Adrenal gland (tissue), 12 donors: ENCODE measurements around the gene AGR3. TPM values are rescaled to one million over a fixed set of nuclear protein-coding genes. Genes with fewer than 3 reads are reported as not detected.

ENCODE experiments used
- DNase-seq, 7 donors: peaks; one replicate each; pipeline ENCODE4 v3.0.0-alpha.2; 2019 to 2020
- H3K27ac ChIP-seq, 5 donors: fragments of 200-600 bp; sonication (generic) in 4 of 5; 1 replicate in 3 of 5; 2 replicates in 2 of 5; pipeline versions ENCODE4 v1.5.1 to v1.8.0; 2016 to 2020; ENCODE audit warnings: mild to moderate bottlenecking in 1 of 5
- H3K27me3 ChIP-seq: fragments of 200-600 bp; 2 replicates; pipeline ENCODE4 v1.8.0; 2021
- H3K36me3 ChIP-seq, 2 donors: fragments of 200-600 bp; replicated peaks in 1 of 2; 1 replicate in 1 of 2; 2 replicates in 1 of 2; pipeline versions ENCODE4 v1.5.1 to v1.8.0; 2018 to 2022
- H3K4me1 ChIP-seq, 2 donors: fragments of 200-600 bp; replicated peaks in 1 of 2; 1 replicate in 1 of 2; 2 replicates in 1 of 2; pipeline versions ENCODE4 v1.5.1 to v1.8.0; 2018 to 2021
- H3K4me3 ChIP-seq, 4 donors: fragments of 200-600 bp; sonication (generic) in 3 of 4; one replicate each; pipeline ENCODE4 v1.5.1; 2016 to 2018
- H3K9me3 ChIP-seq, 3 donors: fragments of 200-600 bp; sonication (generic) in 1 of 3; replicated peaks in 1 of 3; 1 replicate in 2 of 3; 2 replicates in 1 of 3; pipeline versions ENCODE4 v1.5.1 to v1.8.0; 2016 to 2021
- POLR2A ChIP-seq, 2 donors: fragments of 450-650 bp; IDR thresholded peaks; one replicate each; pipeline ENCODE4 v1.6.1; 2017; ENCODE audit warnings: antibody characterized with exemption in 2 of 2, mild to moderate bottlenecking in 2 of 2, moderate library complexity in 1 of 2
- WGBS, 4 donors: extraction: QIAGEN DNeasy Blood & Tissue Kit in 2 of 4; methylation state at CpG; one replicate each; pipeline versions ENCODE4 v1.1.5 to v1.1.7; 2013 to 2017; 5-methylcytosine and 5-hydroxymethylcytosine counted together
- intact Hi-C, 2 donors: fragments of 100-400 bp; cut with DNase I; formaldehyde crosslinking; loops; one replicate each; pipeline versions ENCODE4 v1.14.1 to v1.15.0; 2022 to 2023
- polyA plus RNA-seq, 3 donors: library from polyadenylated mRNA; stranded (reverse); fragments of 200-250 nt in 2 of 3; fragments of 350-450 nt in 1 of 3; fragmentation: Illumina TruSeq in 1 of 3; extraction: RNeasy Lipid Tissue Mini Kit (QIAGEN cat#74804) in 1 of 3; gene quantifications; one replicate each; pipeline ENCODE4 v1.2.3, GENCODE V29; 2013 to 2014
- total RNA-seq, 9 donors: library from RNA; depleted of rRNA in 4 of 9; stranded (reverse); fragments of >200 nt in 4 of 9; fragments of 120-200 nt in 1 of 9; fragmentation: NEBNext Ultra II Directional in 1 of 9; extraction: Animal tissue kit (Norgen Biotek cat#: 25700) in 1 of 9; gene quantifications; one replicate each; pipeline versions ENCODE4 v1.1.0 to v1.2.4, GENCODE V29; 2013 to 2023
- TF ChIP-seq, protein P1 (sequence below), 6 experiments: fragments of 450-650 bp in 4 of 6; fragments of 200-600 bp in 2 of 6; sonication (generic) in 1 of 6; IDR thresholded peaks; 1 replicate in 5 of 6; 2 replicates in 1 of 6; pipeline versions ENCODE4 v1.5.1 to v1.8.0; 2016 to 2021; ENCODE audit warnings: antibody characterized with exemption in 6 of 6, mild to moderate bottlenecking in 2 of 6, moderate library complexity in 1 of 6
- donor health status: healthy with polysubstance abuse.
- donor health status: Bipolar disorder and iron deficiency.
- donor health status: DM: yes; HTN: yes; CAD: no.
- donor health status: DM: no; HTN: no; CAD: no.
- donor health status: DM: no; HTN: no; CAD: no.
- donor health status: DM: yes; HTN: yes; CAD: no.

The AGR3 gene
- total and polyA plus RNA-seq, 12 donors: not detected

GRCh38 chr7:16838386-16838785 is 43.4 kb downstream of the AGR3 start:
- Histone ChIP-seq H3K9me3 (no peaks in the 10 kb centered on the region), H3K27ac (no peak overlapping the region), H3K4me3 (no peak overlapping the region), H3K4me1 (no peaks in the 10 kb centered on the region), H3K27me3 (no peaks in the 10 kb centered on the region), H3K36me3 (no peaks in the 10 kb centered on the region)
- DNase-seq: no peak
- 56 to 72% (median 71%) methylated on average over 3 of the region's 3 CpGs for WGBS, 4 donors
- intact Hi-C loops: no loop called here
- TF ChIP-seq POLR2A (IDR thresholded peaks at IDR 0.05): no peak
- TF ChIP-seq, protein P1, sequence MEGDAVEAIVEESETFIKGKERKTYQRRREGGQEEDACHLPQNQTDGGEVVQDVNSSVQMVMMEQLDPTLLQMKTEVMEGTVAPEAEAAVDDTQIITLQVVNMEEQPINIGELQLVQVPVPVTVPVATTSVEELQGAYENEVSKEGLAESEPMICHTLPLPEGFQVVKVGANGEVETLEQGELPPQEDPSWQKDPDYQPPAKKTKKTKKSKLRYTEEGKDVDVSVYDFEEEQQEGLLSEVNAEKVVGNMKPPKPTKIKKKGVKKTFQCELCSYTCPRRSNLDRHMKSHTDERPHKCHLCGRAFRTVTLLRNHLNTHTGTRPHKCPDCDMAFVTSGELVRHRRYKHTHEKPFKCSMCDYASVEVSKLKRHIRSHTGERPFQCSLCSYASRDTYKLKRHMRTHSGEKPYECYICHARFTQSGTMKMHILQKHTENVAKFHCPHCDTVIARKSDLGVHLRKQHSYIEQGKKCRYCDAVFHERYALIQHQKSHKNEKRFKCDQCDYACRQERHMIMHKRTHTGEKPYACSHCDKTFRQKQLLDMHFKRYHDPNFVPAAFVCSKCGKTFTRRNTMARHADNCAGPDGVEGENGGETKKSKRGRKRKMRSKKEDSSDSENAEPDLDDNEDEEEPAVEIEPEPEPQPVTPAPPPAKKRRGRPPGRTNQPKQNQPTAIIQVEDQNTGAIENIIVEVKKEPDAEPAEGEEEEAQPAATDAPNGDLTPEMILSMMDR (IDR thresholded peaks at IDR 0.05): no peak

DNA sequence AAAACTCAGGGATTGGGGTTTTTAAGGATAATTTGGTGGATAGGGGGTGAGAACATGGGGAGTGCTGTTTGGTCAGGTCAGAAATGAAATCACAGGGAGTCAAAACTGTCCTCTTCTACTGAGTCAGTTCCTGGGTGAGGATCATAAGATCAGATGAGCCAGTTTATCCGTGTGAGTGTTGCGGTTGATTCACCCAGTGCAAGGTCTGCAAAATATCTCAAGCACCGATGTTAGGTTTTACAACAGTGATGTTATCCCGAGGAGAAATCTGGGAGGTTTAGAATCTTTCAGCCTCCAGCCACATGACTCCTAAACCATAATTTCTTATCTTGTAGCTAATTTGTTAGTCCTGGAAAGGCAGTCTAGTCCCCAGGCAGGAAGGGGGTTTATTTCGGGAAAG is 45.3 kb downstream of the AGR3 start:
- no peak overlapping the region for H3K4me3 ChIP-seq
- intact Hi-C loops: no loop called here
- no peaks in the 10 kb centered on the region for H3K9me3 ChIP-seq
- DNase-seq: no peak
- 72 to 77% (median 75%) methylated on average over 5 of the region's 5 CpGs for WGBS, 4 donors
- H3K27me3 ChIP-seq: no peaks in the 10 kb centered on the region
- H3K27ac ChIP-seq: no peak overlapping the region
- H3K4me1 ChIP-seq: no peaks in the 10 kb centered on the region
- TF ChIP-seq, protein P1 (IDR thresholded peaks at IDR 0.05): no peak
- TF ChIP-seq POLR2A (IDR thresholded peaks at IDR 0.05): no peak
- H3K36me3 ChIP-seq: no peaks in the 10 kb centered on the region

DNA sequence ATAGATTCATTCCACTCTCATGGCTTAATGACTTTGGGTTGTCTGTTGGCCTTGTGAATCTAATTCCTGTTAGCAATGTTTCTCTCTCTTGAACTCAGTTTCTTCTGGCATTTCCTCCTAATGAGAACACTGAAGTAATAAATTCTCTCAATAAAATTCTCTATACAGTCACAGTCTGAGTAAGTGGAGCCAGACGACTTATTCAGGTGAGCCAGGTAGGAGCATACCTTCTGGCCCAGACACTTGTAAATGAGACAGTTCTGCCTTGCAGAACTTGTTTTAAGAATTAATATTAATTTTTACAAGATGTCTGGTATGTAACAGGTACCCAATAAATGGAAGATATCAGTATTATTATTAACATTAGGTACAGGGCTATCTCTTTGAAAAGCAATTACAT is 48.4 kb downstream of the AGR3 start:
- H3K4me3 ChIP-seq: no peak overlapping the region
- no peaks in the 10 kb centered on the region for H3K36me3 ChIP-seq
- no peaks in the 10 kb centered on the region for H3K27me3 ChIP-seq
- 79 to 88% (median 82%) methylated on average over 1 of the region's 1 CpG for WGBS, 4 donors
- intact Hi-C loops: no loop called here
- H3K9me3 ChIP-seq: peaks cover 0 to 5% (median 0%) of the 10 kb centered on the region in 3 donors
- no peak overlapping the region for H3K27ac ChIP-seq
- H3K4me1 ChIP-seq: no peaks in the 10 kb centered on the region
- DNase-seq: no peak
- no peak for TF ChIP-seq POLR2A (IDR thresholded peaks at IDR 0.05)
- TF ChIP-seq, protein P1 (IDR thresholded peaks at IDR 0.05): no peak

DNA sequence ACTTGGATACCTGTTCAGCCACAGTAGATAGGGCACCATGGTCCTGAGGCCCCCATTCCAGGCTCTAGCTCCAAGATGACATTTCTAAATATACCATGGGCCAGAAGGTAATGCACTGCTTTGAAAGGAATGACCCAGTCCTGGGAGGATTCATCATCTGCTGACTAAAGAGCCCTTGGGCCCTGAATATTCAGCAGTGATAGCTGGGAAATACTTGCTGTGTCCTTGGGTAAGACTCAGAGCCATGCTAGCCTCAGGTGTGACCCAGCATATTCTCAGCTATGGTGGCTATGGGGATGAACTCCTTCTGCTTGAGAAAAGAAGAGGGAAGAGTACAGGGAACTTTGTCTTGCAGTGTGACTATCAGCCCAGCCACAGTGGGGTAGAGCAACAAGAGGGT is 55.7 kb downstream of the AGR3 start:
- intact Hi-C loops: no loop called here
- H3K4me1 ChIP-seq: no peaks in the 10 kb centered on the region
- H3K4me3 ChIP-seq: no peak overlapping the region
- H3K9me3 ChIP-seq: peaks cover 0 to 7% (median 0%) of the 10 kb centered on the region in 3 donors
- H3K36me3 ChIP-seq: no peaks in the 10 kb centered on the region
- TF ChIP-seq, protein P1 (IDR thresholded peaks at IDR 0.05): no peak
- TF ChIP-seq POLR2A (IDR thresholded peaks at IDR 0.05): no peak
- H3K27ac ChIP-seq: no peak overlapping the region
- DNase-seq: no peak
- H3K27me3 ChIP-seq: no peaks in the 10 kb centered on the region
